H1 (cell line): ENCODE measurements around the gene GADD45GIP1.

Experiments used
- ATF2 ChIP-seq: IDR thresholded peaks from 2 replicates; pipeline ENCODE4 v1.6.1; 2012; ENCODE audit warnings: low read length, inconsistent platforms
- CBX8 ChIP-seq: fragments of 300-800, 300-1000 bp; sonication (generic); IDR thresholded peaks from 2 replicates; pipeline ENCODE4 v1.7.1; 2016; ENCODE audit warnings: low read depth, low read length, borderline replicate concordance
- CHD2 ChIP-seq: IDR thresholded peaks from 2 replicates; pipeline ENCODE4 v1.6.1; 2012; ENCODE audit warnings: low read length, improper control_type of control experiment
- CTCF ChIP-seq, 3 experiments: IDR thresholded peaks; 1 replicate in 2 of 3; 2 replicates in 1 of 3; pipeline versions ENCODE4 v1.5.1 to v1.6.1; 2011; ENCODE audit warnings: low read length in 3 of 3, mild to moderate bottlenecking in 3 of 3, inconsistent platforms in 2 of 3, low read depth in 1 of 3, moderate library complexity in 1 of 3; ENCODE audit not compliant: insufficient read depth in 1 of 3; ENCODE audit errors: control extremely low read depth in 1 of 3
- EGR1 ChIP-seq: IDR thresholded peaks from 2 replicates; pipeline ENCODE4 v1.6.1; 2011; ENCODE audit warnings: low read depth, low read length, borderline replicate concordance
- EP300 ChIP-seq, 2 experiments: IDR thresholded peaks; 1 replicate in 1 of 2; 2 replicates in 1 of 2; pipeline ENCODE4 v1.6.1; 2011 to 2012; ENCODE audit warnings: low read depth in 2 of 2, low read length in 2 of 2, mild to moderate bottlenecking in 2 of 2, borderline replicate concordance in 1 of 2, inconsistent platforms in 1 of 2, moderate library complexity in 1 of 2
- EZH2 ChIP-seq: fragments of 200-600 bp; sonication (generic); IDR thresholded peaks from 2 replicates; pipeline ENCODE4 v1.7.1; 2012; ENCODE audit warnings: low read depth, mild to moderate bottlenecking, moderate library complexity, low read length, inconsistent platforms; ENCODE audit not compliant: severe bottlenecking
- GABPA ChIP-seq: IDR thresholded peaks from 2 replicates; pipeline ENCODE4 v1.6.1; 2011; ENCODE audit warnings: mild to moderate bottlenecking, low read length, moderate library complexity, borderline replicate concordance; ENCODE audit not compliant: insufficient read depth
- JUN ChIP-seq: IDR thresholded peaks from 2 replicates; pipeline ENCODE4 v1.6.1; 2011; ENCODE audit warnings: low read depth, mild to moderate bottlenecking, improper control_type of control experiment, low read length
- MAFK ChIP-seq: IDR thresholded peaks from 2 replicates; pipeline ENCODE4 v1.6.1; 2012; ENCODE audit warnings: low read depth, mild to moderate bottlenecking, improper control_type of control experiment, low read length
- POLR2A ChIP-seq, 2 experiments: IDR thresholded peaks; 1 replicate in 1 of 2; 2 replicates in 1 of 2; pipeline ENCODE4 v1.6.1; 2011; ENCODE audit warnings: low read depth in 2 of 2, low read length in 2 of 2, mild to moderate bottlenecking in 2 of 2; ENCODE audit errors: control extremely low read depth in 1 of 2
- RAD21 ChIP-seq, 2 experiments: IDR thresholded peaks in 1 of 2; conservative IDR thresholded peaks in 1 of 2; 2 replicates each; pipeline ENCODE4 v1.6.1; 2011; ENCODE audit warnings: low read depth in 2 of 2, low read length in 2 of 2, improper control_type of control experiment in 1 of 2, inconsistent platforms in 1 of 2, mild to moderate bottlenecking in 1 of 2, moderate library complexity in 1 of 2
- SRF ChIP-seq: IDR thresholded peaks from 2 replicates; pipeline ENCODE4 v1.6.1; 2011; ENCODE audit warnings: mild to moderate bottlenecking, low read depth, low read length, moderate library complexity
- ZNF274 ChIP-seq: IDR thresholded peaks from 2 replicates; pipeline ENCODE4 v1.7.0; 2012; ENCODE audit warnings: low read length, borderline replicate concordance; ENCODE audit errors: extremely low read depth

GRCh38 chr19:12990853-12991252 lies 33.8 kb upstream of the GADD45GIP1 start:
- no peak for TF ChIP-seq MAFK
- no peak for TF ChIP-seq RAD21 (IDR thresholded peaks at IDR 0.05 in 1 of 2, conservative IDR thresholded peaks at IDR 0.05 in 1 of 2; ENCODE audit: low read depth in 2 of 2, low read length in 2 of 2)
- no peak for TF ChIP-seq JUN
- TF ChIP-seq CTCF (IDR thresholded peaks at IDR 0.05; ENCODE audit: control extremely low read depth in 1 of 3, insufficient read depth in 1 of 3, low read depth in 1 of 3, low read length in 3 of 3) = no peak
- no peak for TF ChIP-seq EP300 (IDR thresholded peaks at IDR 0.05; ENCODE audit: borderline replicate concordance in 1 of 2, low read depth in 2 of 2, low read length in 2 of 2)
- no peak for TF ChIP-seq EZH2
- no peak for TF ChIP-seq CHD2
- TF ChIP-seq POLR2A (IDR thresholded peaks at IDR 0.05; ENCODE audit: control extremely low read depth in 1 of 2, low read depth in 2 of 2, low read length in 2 of 2) = no peak
- TF ChIP-seq CBX8 = no peak
- no peak for TF ChIP-seq EGR1
- no peak for TF ChIP-seq ZNF274
- TF ChIP-seq GABPA = no peak
- TF ChIP-seq SRF = no peak
- TF ChIP-seq ATF2 = no peak
